Esophagus mucosa (tissue), 1 donor: ENCODE data around the gene SLC25A23. TPM values are rescaled to one million over a fixed set of nuclear protein-coding genes. Genes with fewer than 3 reads are reported as not detected.

Experiments
- ATAC-seq: fragments of 200-7000 bp; cut with Tn5 transposase; one replicate; pipeline ENCODE4 v1.9.1; 2020
- total RNA-seq: library from RNA; stranded (reverse); gene quantifications from one replicate; pipeline ENCODE4 v1.2.4, GENCODE V29; 2023
- donor health status: DM: yes; HTN: yes; CAD: no.

Gene SLC25A23
- total RNA-seq, 1 donor from 2014 or later: 31.1 TPM

DNA sequence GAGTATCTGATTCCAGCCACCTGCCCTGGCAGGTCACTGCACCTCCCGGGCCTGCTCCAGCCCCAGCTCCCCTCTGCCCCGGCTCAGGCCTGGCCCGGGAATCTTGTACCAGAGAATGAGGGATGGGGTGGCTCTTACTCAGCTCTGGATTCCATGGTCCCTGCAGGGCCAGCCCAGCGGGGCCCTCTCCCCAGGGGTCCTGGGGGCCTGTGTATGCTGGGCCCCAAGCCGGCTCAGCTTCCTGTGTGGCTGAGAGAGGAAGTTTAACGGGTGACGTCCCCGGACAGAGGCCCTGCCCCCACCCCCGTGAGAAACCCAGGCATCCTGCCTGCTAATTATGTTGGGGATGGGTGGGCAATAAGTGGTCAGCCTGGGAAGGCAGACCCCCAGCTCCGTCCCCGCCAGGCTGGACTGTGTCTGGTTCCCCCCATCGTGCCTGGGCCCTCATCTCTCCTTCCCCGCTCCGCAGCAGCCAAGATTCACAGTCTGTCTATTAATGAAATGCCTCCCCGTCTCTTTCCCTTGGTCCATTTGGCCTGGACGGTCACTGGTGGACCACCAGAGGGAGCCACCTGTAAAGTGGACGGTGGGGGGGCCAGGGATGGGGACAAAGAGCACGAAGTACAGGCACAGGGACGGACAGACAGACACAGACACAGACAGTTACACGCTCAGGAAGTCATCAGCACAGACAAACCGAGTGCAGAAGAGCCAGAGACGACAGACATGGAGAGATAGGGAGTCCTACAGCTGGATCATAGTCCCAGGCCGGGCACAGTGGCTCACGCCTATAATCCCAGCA is 22.1 kb upstream of the SLC25A23 start, which contains the start of gene DENND1C:
Gene DENND1C (minus strand): TSS at position 247 of the 802 bp plus-strand sequence. CDS start 92 bp downstream, at position 155.
- peak; percentile 39 for ATAC-seq

DNA sequence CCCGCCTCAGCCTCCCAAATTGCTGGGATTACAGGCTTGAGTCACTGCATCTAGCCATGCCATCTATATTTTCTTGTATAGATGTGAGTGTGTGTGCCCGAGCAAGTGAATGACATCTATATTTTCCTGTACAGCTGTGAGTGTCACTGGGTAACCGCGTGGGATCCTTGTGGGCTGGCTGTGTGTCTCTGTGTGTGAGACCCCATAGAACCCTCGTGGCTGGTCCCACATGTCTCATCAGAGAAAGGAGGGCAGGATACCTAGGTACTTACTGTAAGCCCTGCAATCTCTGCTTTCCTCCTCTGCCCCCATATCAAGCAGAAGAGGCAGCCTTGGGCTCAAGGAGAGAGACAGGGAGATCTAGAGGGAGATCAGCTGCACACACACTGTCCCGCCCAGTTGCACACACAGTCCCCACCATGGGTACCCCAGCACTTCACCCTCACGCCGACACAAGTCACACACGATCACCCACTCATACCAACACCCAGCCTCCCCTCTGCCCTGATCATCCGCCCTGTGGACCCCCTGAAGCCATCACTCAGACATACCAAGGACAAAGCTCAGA is 21.3 kb upstream of the SLC25A23 start:
- ATAC-seq: no peak

DNA sequence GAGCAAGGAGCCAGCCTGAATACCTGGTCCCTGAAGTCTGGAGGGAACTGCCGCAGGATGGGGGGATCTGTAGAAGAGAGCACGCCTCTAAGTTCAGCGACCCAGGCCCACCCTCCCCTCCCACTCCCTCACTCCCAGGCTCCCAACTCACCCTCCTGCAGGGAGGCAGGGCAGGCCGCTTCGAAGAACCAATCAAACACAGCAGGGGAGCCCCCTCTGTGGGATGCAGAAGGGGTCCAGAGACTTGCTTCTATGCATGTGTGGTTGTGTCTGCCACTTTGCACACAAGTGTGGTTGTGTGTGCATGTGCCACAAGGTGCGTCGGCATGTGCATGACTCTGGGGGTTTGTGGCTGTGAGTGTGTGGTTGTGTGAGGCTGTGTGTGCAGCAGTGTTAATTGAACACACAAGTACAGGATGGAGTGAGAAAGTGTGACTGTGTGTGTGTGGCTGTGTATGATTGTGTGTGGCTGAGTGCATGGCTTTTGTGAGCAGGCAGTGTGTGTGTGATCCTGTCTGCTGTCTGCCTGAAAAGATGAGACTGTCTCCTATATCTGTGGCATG is 20.3 kb upstream of the SLC25A23 start:
- no peak for ATAC-seq

DNA sequence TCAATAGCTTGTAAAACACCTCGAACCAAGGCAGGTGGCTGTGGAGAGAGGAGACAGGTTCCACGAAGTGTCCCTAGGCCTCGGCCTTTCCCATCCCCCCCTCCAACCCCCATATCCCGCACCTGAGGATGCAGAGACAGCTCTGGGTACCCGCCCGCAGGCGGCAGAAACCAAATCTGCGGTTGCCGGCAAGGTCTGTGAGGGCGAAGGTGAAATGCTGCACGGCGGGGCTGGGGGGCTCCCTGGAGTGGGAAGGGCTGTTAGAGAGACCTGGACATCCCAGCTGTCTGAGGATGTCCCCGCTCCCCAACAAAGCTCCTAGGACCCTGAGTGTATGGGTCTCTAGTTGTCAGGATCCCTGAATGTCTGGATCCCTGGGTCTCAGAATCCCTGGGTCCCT is 19.2 kb upstream of the SLC25A23 start:
- no peak for ATAC-seq

DNA sequence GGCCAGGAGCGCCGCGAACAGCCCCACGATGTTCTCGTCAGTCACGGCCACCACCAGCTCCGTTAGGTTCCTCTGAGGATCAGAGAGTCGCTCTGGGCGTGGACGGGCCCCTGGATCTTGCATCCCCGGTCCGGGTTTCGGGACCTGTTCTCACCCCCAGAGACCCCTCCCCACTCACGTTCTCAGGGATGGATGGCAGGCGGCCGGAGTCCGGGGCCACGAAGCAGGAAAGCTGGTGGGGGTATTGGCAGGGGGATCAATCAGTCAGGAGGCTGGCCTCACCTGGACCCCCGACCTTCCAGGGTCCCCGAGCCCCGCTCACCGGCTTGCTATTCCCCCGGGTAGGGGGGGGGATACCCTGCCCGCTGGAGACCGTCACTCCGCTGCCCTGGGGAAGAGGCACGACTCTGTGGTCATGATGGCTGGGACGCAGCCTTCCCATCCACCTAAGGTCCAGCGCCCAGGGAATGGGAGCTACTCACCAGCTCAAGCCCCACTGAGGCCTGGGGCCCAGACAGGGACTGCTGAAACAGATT is 17.4 kb upstream of the SLC25A23 start:
- no peak for ATAC-seq

DNA sequence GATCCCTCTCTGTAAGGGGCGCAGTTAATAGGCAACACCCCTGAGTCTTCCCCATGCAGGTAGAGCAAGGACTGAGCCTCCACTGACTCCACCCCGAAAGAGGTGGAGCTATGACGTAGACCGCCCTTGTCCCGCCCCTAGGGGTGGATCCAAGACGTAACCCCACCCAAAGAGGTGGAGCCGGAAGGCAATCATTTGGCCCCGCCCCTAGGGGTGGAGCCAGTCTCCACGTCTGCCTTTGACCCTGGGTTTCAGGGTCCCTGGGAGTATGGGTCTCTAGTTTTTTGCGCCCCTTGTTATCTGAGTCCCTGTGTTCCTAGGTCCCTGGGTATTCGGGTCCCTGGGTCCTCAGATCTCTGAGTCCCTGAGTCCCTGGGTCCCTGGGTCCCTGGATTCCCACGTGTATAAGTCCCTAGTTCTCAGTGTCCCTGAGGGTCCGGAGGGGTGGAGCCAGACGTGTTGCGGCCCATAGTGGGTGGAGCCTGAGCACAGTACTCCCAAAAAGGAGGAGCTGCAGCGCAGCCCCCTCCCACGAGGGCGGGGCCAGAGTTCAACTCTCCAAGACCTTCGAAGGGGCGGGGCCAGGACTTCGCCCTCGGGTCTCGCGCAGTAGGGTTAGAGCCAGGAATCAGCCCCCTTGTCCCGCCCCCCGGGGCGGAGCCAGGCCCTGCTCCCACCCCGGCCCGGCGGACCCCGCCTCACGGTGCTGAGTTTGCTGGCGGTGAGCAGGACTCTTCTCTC is 16.7 kb upstream of the SLC25A23 start:
- peak; percentile 85 for ATAC-seq

DNA sequence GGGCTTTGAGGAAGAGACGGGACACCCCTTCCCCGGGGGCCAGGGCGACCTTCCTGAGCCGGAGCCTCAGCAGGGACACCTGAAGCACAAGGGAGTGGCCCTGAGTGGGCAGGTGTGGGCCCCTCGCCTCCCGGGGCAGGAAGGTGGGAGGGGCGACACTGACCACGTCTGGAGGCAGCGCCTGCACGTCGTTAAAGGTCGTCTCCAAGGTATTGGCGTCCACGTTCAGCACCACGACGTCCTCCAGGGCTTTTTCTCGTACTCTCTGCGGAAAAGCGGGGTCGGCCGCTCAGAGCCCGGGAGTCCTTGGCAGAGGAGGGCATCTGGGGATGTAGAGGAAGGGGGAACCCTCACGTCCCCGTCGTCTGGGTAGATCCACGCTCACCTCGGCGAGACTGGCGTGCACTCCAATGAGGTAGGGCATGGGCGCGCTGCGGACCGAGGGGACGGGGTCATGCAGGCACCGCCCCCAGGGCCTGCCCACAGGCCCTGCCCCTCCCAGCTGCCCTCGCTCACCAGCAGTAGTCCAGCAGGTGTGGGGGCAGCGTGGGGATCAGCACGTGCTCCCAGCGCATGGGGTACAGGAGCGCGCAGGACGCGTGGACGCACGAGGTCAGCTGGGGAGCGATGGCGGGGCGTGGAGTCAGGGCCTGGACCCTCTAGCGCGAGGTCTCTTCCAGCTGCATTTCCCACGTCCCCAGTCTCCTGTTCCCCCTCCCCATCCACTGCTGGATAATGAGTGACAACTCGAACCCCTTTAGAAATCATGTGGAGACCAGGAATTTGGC is 15.9 kb upstream of the SLC25A23 start:
- ATAC-seq: peak; percentile 22

DNA sequence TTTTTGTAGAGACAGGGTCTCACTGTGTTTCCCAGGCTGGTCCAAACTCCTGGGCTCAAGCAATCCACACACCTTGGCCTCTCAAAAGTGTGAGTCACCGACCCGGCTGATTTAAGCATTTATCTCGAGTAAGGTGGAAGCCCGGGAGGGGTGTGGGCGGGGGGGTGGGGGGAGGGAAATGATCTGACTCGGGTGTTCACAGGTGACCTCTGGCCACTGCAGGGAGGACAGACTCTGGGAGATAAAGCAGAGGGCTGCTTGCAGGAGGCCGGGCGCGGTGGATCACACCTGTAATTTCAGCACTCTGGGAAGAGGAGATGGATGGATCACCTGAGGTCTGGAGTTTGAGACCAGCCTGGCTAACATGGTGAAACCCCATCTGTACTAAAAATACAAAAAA is 14.1 kb upstream of the SLC25A23 start:
- no peak for ATAC-seq

DNA sequence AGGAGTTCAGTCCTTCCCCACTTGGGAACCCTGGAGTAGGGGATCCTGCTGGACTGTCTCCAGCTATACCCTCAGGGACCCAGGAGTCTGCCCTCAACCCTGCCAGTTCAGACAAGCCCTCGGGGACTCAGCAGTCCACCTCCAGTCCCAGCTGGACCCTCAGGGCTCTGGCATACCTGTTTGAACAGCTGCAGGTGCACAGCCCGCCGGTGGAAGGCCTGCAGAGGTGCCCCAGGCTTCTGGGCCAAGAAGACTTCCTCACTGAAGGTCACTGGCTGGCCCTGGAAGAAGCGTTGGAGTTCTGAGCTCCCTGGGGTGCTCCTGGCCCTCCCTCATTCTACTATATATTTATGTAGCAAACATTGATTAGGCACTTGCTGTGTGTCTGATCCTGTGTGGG is 13.1 kb upstream of the SLC25A23 start:
- no peak for ATAC-seq

DNA sequence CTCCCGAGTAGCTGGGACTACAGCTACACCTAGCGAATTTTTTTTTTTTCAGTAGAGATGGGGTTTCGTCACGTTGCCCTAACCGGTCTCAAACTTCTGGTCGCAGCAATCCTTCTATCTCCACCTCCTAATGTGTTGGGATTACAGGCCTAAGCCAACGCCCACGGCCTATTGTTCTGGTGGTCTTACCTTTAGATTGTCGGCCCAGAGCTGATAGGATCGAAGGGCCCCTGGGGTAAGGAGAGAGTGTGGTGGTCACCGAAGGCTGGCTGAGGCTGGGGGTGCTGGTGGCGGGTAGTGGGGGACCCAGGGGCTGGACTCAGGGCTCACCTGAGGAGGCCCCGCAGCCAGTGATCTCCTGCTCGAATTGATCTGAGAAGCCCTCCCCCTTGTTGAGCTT is 11.5 kb upstream of the SLC25A23 start:
- ATAC-seq: no peak

DNA sequence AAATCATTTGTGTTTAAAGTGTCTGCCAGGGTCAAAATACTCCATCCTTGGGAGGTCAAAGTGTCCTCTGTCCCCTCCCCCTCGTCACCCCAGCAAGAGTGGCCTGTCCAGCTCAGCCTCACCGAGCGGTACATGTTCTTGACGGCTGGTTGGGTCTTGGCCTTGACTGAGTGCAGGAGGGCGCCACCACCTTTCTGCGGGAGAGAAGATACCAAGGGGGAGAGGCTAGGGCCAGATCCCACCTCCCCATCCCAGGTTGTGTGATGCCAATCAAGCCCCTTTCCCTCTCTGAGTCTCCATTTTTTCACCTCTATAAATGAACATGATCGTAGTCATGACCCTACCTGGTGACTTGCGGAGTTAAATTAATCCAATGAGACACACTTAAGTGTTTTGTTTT is 10.6 kb upstream of the SLC25A23 start:
- ATAC-seq: no peak

DNA sequence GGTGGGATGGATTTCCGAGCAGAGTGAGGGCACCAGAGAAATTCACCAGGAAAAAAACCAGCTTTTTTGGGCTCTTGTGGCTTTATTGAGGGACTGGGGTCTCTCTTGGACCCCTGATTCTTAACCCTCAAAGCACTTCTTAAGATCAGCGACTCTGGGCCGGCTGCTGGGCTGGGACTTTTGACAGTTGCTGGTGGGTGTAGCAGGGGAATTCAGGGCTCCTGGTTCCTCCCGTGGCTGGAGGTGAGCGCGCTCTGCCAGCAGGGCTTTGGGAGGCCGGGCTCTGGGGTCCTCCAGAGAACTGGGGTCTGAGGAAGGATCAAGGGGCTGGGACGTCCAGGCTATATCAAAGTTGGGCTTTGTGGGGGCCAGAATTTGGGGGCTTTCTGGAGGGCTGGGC is 7.8 kb upstream of the SLC25A23 start:
- no peak for ATAC-seq

DNA sequence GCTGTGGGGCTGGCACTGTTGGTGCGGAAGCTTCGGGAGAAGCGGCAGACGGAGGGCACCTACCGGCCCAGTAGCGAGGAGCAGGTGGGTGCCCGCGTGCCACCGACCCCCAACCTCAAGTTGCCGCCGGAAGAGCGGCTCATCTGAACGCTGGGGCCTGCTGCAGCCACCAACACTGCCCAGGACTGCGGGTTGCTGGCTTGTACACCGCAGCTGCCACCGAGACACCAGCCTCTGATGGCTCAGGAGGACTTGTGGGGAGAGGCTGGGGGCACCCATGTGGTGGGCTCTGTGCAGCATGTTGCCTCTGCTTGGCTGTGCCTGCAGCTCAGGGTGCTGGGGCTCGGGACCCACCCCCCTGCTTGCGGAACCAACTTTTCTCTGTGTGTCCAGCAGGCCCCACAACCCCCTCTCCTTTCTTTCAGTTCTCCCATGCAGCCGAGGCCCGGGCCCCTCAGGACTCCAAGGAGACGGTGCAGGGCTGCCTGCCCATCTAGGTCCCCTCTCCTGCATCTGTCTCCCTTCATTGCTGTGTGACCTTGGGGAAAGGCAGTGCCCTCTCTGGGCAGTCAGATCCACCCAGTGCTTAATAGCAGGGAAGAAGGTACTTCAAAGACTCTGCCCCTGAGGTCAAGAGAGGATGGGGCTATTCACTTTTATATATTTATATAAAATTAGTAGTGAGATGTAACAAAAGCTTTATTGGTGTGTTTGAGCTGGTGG is 7.1 kb upstream of the SLC25A23 start:
- ATAC-seq: no peak

DNA sequence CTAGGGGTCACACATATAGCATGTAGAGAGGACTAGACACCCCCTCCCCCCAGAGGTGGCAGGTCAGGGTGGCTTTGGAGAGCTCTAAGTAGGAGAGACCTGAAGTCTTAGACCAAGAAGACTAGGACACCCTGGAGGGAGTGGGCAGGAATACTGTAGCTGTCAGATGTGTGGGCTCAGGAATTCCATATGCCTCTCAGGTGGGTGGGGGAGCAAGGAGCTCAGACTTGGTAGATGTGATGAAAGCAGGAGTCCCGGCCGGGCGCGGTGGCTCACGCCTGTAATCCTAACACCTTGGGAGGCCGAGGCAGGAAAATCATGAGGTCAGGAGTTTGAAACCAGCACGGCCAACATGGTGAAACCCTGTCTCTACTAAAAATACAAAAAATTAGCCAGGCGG is 6.1 kb upstream of the SLC25A23 start:
- ATAC-seq: no peak

DNA sequence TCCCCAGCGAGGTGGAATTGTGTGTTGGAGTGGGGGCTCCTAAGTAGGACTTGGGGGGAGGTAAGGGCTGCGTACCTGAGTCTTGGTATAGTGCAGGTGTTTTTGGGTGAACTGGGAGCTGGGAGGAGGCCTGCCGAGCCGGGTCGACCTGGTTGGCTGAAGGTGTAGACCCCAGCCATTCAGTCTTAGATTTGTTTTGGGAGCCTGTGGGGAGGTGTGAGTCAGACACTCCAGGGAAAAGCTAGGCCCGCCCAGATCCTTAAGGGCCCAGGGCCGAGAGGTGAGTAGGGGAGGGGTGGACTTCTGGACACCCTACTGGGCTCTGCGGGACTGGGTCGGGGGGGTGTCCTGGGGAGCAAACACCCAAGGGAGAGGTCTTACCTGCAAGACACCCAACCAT is 5.4 kb upstream of the SLC25A23 start:
- no peak for ATAC-seq

DNA sequence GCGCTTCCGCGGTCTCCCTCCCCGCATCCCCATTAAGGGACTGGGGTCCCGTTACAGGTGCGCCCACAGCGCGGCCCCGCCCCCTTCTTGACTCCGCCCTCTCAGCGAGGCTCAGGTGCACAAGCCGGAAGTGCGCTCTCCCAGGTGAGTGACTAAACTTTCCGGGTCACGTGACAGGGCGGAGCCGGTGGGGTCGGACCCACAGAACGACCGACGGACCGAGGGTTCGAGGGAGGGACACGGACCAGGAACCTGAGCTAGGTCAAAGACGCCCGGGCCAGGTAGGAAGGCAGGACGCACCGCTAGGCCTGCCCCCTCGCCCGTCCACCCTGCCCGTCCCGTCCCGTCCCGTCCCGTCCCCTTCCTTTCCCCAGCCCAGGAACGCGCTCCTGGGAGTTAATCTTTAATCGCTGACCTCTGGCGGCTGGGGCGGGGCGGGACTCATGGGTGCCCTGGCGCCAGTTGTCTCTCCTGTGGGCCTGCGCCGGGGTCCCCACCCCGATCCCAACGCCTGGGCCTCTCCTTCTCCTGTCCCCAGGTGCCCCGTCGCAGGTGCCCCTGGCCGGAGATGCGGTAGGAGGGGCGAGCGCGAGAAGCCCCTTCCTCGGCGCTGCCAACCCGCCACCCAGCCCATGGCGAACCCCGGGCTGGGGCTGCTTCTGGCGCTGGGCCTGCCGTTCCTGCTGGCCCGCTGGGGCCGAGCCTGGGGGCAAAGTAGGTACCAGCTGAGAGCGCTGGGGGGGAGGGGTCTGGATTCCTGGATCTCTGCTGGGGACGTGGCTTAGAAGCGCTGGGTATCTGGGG is 4.7 kb upstream of the SLC25A23 start, which contains the start of gene CRB3:
Gene CRB3 (plus strand): TSS at position 202 of the 804 bp plus-strand sequence. CDS start 431 bp downstream, at position 633.
- ATAC-seq: peak; percentile 58

DNA sequence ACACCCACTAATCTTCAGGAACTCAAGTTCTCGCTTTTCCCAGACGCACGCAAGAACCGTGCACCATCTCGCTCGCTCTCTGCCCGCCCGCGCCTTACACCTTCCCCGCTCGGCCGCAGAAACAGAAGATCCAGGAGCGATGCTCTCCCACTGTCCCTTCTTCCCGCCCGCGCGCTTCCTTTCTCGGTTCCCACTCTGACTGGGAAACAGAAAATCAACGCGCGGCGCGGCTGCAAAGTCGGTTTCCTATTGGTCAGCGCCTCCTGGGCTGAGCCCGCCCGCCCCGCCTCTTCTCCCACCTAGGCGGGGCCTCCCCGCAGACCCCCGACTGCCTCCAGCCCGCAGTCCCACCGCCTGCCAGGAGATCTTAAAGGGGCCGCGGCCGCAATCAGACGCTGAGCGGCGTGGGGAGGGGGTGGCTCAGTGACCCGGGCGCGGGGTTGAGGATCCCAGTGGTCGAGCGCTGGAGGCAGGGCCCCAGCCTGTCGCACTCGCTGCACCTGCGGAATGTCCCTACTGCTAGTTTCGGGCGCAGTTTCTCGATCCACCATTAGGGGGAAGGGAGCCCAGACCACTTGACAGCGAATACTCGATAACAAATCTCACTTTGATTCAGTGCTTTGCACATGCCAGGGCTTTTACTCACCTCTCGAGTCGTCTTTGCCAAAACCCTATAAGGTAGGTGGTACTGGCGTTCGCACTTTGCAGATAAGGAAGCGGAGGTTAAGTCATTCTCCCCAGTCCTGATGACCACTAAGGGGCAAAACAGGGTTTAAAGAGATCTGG is 700 bp upstream of the SLC25A23 start:
- peak; percentile 69 for ATAC-seq

DNA sequence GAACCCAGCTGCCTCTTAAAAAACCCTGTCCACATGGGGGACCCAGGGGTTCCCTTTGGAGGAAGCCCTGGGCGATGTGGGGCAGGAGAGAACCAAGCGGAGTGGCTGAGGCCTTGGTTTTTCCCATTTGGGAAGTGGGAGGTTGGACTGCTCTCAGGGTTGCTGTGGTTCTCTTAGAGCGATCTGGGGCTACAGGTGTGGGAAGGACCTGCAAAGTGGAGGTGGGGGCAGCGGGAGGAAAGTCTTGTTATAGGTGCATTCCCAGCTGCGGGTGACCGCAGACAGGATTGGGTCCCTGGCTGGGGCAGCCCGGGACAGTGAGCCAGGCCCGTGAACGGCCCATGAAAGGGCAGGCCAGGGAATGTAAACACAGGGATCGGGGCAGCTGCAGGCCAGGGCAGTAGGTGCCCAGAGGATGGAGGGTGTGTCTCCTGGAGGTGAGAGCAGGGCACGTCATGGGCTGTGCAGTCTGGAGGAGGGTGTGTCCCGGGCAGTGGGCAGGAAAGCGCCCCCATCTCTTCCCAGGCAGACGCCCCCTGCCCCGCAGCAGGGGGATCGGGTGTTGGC is 814 bp downstream of the SLC25A23 start:
- ATAC-seq: peak; percentile 5
